Prostate gland (tissue), 2 donors: ENCODE results near the gene HMGA1.

Source experiments
- POLR2A ChIP-seq: fragments of 450-650 bp; IDR thresholded peaks from one replicate; pipeline ENCODE4 v1.6.1; 2016; ENCODE audit warnings: antibody characterized with exemption, mild to moderate bottlenecking
- TF ChIP-seq, protein P1 (sequence below), 4 experiments: fragments of 200-600 bp in 2 of 4; fragments of 450-650 bp in 2 of 4; sonication (generic) in 2 of 4; IDR thresholded peaks; 1 replicate in 3 of 4; 2 replicates in 1 of 4; pipeline ENCODE4 v1.5.1; 2016 to 2019; ENCODE audit warnings: antibody characterized with exemption in 4 of 4, mild to moderate bottlenecking in 2 of 4, moderate library complexity in 2 of 4

DNA sequence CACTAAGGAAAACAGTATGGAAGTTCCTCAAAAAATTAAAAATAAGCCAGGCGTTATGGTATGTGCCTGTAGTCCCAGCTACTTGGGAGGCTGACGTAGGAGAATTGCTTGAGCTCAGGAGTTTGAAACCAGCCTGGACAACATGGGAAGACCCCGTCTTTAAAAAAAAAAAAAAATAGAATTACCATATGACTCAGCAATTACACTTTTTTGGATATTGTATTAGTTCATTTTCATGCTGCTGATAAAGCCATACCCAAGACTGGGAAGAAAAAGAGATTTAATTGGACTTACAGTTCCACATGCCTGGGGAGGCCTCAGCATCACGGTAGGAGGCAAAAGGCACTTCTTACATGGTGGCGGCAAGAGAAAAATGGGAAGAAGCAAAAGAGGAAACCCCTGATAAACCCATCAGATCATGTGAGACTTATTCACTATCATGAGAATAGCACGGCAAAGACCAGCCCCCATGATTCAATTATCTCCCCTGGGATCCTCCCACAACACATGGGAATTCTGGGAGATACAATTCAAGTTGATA is 22.9 kb downstream of the HMGA1 start:
- TF ChIP-seq POLR2A, result no peak
- TF ChIP-seq, protein P1, sequence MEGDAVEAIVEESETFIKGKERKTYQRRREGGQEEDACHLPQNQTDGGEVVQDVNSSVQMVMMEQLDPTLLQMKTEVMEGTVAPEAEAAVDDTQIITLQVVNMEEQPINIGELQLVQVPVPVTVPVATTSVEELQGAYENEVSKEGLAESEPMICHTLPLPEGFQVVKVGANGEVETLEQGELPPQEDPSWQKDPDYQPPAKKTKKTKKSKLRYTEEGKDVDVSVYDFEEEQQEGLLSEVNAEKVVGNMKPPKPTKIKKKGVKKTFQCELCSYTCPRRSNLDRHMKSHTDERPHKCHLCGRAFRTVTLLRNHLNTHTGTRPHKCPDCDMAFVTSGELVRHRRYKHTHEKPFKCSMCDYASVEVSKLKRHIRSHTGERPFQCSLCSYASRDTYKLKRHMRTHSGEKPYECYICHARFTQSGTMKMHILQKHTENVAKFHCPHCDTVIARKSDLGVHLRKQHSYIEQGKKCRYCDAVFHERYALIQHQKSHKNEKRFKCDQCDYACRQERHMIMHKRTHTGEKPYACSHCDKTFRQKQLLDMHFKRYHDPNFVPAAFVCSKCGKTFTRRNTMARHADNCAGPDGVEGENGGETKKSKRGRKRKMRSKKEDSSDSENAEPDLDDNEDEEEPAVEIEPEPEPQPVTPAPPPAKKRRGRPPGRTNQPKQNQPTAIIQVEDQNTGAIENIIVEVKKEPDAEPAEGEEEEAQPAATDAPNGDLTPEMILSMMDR (IDR thresholded peaks at IDR 0.05), result no peak
